Embryonic facial prominence (tissue), 1 donor: Measurements from ENCODE around the gene COG4.

ENCODE experiments used
- DNase-seq: peaks from one replicate; pipeline ENCODE4 v3.0.0-alpha.2; 2016; ENCODE audit errors: extremely low spot score

Gene COG4

GRCh38 chr16:70434484-70435260 lies 88.7 kb downstream of the COG4 start:
- no peak for DNase-seq

- DNase-seq: no peak
Measured at GRCh38 chr16:70433458-70434103, 89.8 kb downstream of the COG4 start.

- DNase-seq: no peak
Measured at GRCh38 chr16:70432723-70433457, 90.5 kb downstream of the COG4 start.

GRCh38 chr16:70432356-70432722 lies 91.0 kb downstream of the COG4 start:
- DNase-seq: no peak

GRCh38 chr16:70430667-70431536 lies 92.5 kb downstream of the COG4 start:
- DNase-seq: no peak
